IMR-90 (cell line): Measurements from ENCODE around the gene SCARF1. TPM values are rescaled to one million over a fixed set of nuclear protein-coding genes. Genes with fewer than 3 reads are reported as not detected.

Experiments
- ATAC-seq: fragments of 200-7000 bp; cut with Tn5 transposase; 2 replicates; pipeline ENCODE4 v1.9.1; 2020; ENCODE audit warnings: low read depth, mild to moderate bottlenecking, moderate library complexity
- BruUV-seq: library from RNA; stranded (reverse); fragments of 400-500 nt; replicated peaks from 2 replicates; lab custom pipeline; 2021; lab: Mats Ljungman, UMichigan
- CTCF ChIA-PET: fragments of 300-600 bp; formaldehyde crosslinking; extraction: SDS; loops from one replicate; lab custom pipeline; 2021; ENCODE audit warnings: antibody characterized with exemption; lab: Yijun Ruan, JAX
- POLR2A ChIA-PET: fragments of 300-600 bp; sonication (Branson Sonifier 250); formaldehyde crosslinking; loops from one replicate; lab custom pipeline; 2022; ENCODE audit warnings: antibody characterized with exemption; ENCODE audit not compliant: unreplicated experiment; lab: Charles Lee
- DNase-seq: peaks from one replicate; pipeline ENCODE4 v3.0.0; 2013
- H2AFZ ChIP-seq: replicated peaks from 2 replicates; pipeline ENCODE3; 2013; ENCODE audit warnings: low read length, mild to moderate bottlenecking; ENCODE audit not compliant: poor library complexity
- H2AK5ac ChIP-seq: 2 replicates; pipeline ENCODE4 v1.6.1; 2013; ENCODE audit warnings: low read depth, low read length, inconsistent platforms
- H2AK9ac ChIP-seq: replicated peaks from 2 replicates; pipeline ENCODE3; 2013; ENCODE audit warnings: mild to moderate bottlenecking, low read depth, low read length, moderate library complexity; ENCODE audit not compliant: poor library complexity
- H2BK120ac ChIP-seq: 2 replicates; pipeline ENCODE4 v1.6.1; 2013; ENCODE audit warnings: low read depth, low read length, inconsistent platforms
- H2BK15ac ChIP-seq: 3 replicates; pipeline ENCODE4 v1.6.1; 2013; ENCODE audit warnings: low read depth, low read length, inconsistent platforms
- H2BK20ac ChIP-seq: 2 replicates; pipeline ENCODE4 v1.6.1; 2013; ENCODE audit warnings: low read depth, mild to moderate bottlenecking, inconsistent platforms, low read length, moderate library complexity
- H2BK5ac ChIP-seq: 2 replicates; pipeline ENCODE4 v1.6.1; 2013; ENCODE audit warnings: mild to moderate bottlenecking, low read depth, low read length, inconsistent platforms; ENCODE audit not compliant: poor library complexity, severe bottlenecking
- H3K14ac ChIP-seq: replicated peaks from 2 replicates; pipeline ENCODE4 v1.6.1; 2013; ENCODE audit warnings: low read depth, low read length, inconsistent platforms
- H3K18ac ChIP-seq: 2 replicates; pipeline ENCODE4 v1.6.1; 2013; ENCODE audit warnings: low read depth, low read length, control low read depth
- H3K23ac ChIP-seq: 2 replicates; pipeline ENCODE4 v1.6.1; 2013; ENCODE audit warnings: low read depth, low read length, inconsistent platforms
- H3K27ac ChIP-seq: 2 replicates; pipeline ENCODE4 v1.5.1; 2013; ENCODE audit warnings: mild to moderate bottlenecking, control low read depth, low read length; ENCODE audit not compliant: insufficient read depth
- H3K27me3 ChIP-seq: 2 replicates; pipeline ENCODE4 v1.6.1; 2013; ENCODE audit warnings: low read length; ENCODE audit not compliant: control insufficient read depth, insufficient read depth
- H3K36me3 ChIP-seq: 2 replicates; pipeline ENCODE4 v1.6.1; 2013; ENCODE audit warnings: low read length, mixed read lengths; ENCODE audit not compliant: control insufficient read depth, insufficient read depth
- H3K4ac ChIP-seq: 2 replicates; pipeline ENCODE4 v1.6.1; 2013; ENCODE audit warnings: low read depth, low read length, inconsistent platforms
- H3K4me1 ChIP-seq: 2 replicates; pipeline ENCODE4 v1.6.1; 2013; ENCODE audit warnings: low read length, mixed read lengths; ENCODE audit not compliant: control insufficient read depth, insufficient read depth
- H3K4me2 ChIP-seq: 2 replicates; pipeline ENCODE4 v1.6.1; 2013; ENCODE audit warnings: low read depth, mild to moderate bottlenecking, control low read depth, low read length, moderate library complexity
- H3K4me3 ChIP-seq: 2 replicates; pipeline ENCODE4 v1.5.1; 2013; ENCODE audit warnings: low read depth, mild to moderate bottlenecking, control low read depth, low read length, moderate library complexity; ENCODE audit not compliant: insufficient read depth
- H3K56ac ChIP-seq: 2 replicates; pipeline ENCODE4 v1.6.1; 2013; ENCODE audit warnings: low read length, inconsistent platforms; ENCODE audit not compliant: insufficient read depth; ENCODE audit errors: extremely low read depth
- H3K79me1 ChIP-seq, 2 experiments: 2 replicates each; pipeline ENCODE4 v1.6.1; 2013; ENCODE audit warnings: low read length in 2 of 2, inconsistent platforms in 1 of 2, low read depth in 1 of 2
- H3K9ac ChIP-seq: 2 replicates; pipeline ENCODE4 v1.6.1; 2013; ENCODE audit warnings: low read depth, low read length, control low read depth
- H3K9me1 ChIP-seq: 2 replicates; pipeline ENCODE4 v1.6.1; 2013; ENCODE audit warnings: low read length, inconsistent platforms; ENCODE audit not compliant: insufficient read depth
- H3K9me3 ChIP-seq: 2 replicates; pipeline ENCODE4 v1.6.1; 2013; ENCODE audit warnings: low read length; ENCODE audit not compliant: control insufficient read depth, insufficient read depth
- H4K20me1 ChIP-seq: 2 replicates; pipeline ENCODE4 v1.6.1; 2013; ENCODE audit warnings: low read length, inconsistent platforms; ENCODE audit not compliant: insufficient read depth
- H4K5ac ChIP-seq: 2 replicates; pipeline ENCODE4 v1.6.1; 2013; ENCODE audit warnings: mild to moderate bottlenecking, low read depth, low read length, control low read depth
- H4K8ac ChIP-seq, 2 experiments: 2 replicates each; pipeline ENCODE4 v1.6.1; 2013; ENCODE audit warnings: low read depth in 2 of 2, low read length in 2 of 2, control low read depth in 1 of 2, inconsistent platforms in 1 of 2
- H4K91ac ChIP-seq: 2 replicates; pipeline ENCODE4 v1.6.1; 2013; ENCODE audit warnings: low read depth, low read length, inconsistent platforms; ENCODE audit not compliant: insufficient read depth
- BHLHE40 ChIP-seq: fragments of 150-350 bp; IDR thresholded peaks from 2 replicates; pipeline ENCODE4 v1.6.1; 2016; ENCODE audit warnings: mild to moderate bottlenecking, low read depth, low read length
- CEBPB ChIP-seq: IDR thresholded peaks from 2 replicates; pipeline ENCODE4 v1.6.1; 2012; ENCODE audit warnings: low read depth, low read length, improper control_type of control experiment
- CHD1 ChIP-seq: IDR thresholded peaks from 2 replicates; pipeline ENCODE4 v1.6.1; 2012; ENCODE audit warnings: low read depth, low read length, improper control_type of control experiment
- FOS ChIP-seq: fragments of 150-350 bp; IDR thresholded peaks from 2 replicates; pipeline ENCODE4 v1.6.1; 2016; ENCODE audit warnings: low read depth, low read length
- MAFK ChIP-seq: IDR thresholded peaks from 2 replicates; pipeline ENCODE4 v1.6.1; 2012; ENCODE audit warnings: low read depth, low read length, improper control_type of control experiment
- MAZ ChIP-seq: IDR thresholded peaks from 2 replicates; pipeline ENCODE4 v1.6.1; 2012; ENCODE audit warnings: low read depth, mild to moderate bottlenecking, low read length, improper control_type of control experiment, moderate library complexity, borderline replicate concordance
- MXI1 ChIP-seq: IDR thresholded peaks from 2 replicates; pipeline ENCODE4 v1.6.1; 2012; ENCODE audit warnings: low read depth, mild to moderate bottlenecking, low read length, moderate library complexity, borderline replicate concordance
- NFE2L2 ChIP-seq: fragments of 150-350 bp; IDR thresholded peaks from 2 replicates; pipeline ENCODE4 v1.6.1; 2016; ENCODE audit warnings: low read depth, mild to moderate bottlenecking, low read length
- POLR2A ChIP-seq: IDR thresholded peaks from 2 replicates; pipeline ENCODE4 v1.6.1; 2012; ENCODE audit warnings: mild to moderate bottlenecking, low read depth, low read length
- RAD21 ChIP-seq: IDR thresholded peaks from 2 replicates; pipeline ENCODE4 v1.6.1; 2012; ENCODE audit warnings: low read length, improper control_type of control experiment
- RCOR1 ChIP-seq: IDR thresholded peaks from 2 replicates; pipeline ENCODE4 v1.6.1; 2012; ENCODE audit warnings: mild to moderate bottlenecking, low read length, improper control_type of control experiment; ENCODE audit not compliant: insufficient replicate concordance
- RFX5 ChIP-seq: IDR thresholded peaks from 2 replicates; pipeline ENCODE4 v1.8.0; 2012; ENCODE audit warnings: low read depth, mild to moderate bottlenecking, low read length, moderate library complexity
- SMC3 ChIP-seq: fragments of 150-350 bp; IDR thresholded peaks from 2 replicates; pipeline ENCODE4 v1.6.1; 2016; ENCODE audit warnings: low read depth, mild to moderate bottlenecking, antibody characterized with exemption, low read length, moderate library complexity
- WGBS, 2 experiments: methylation state at CpG; one replicate each; pipeline versions ENCODE4 v1.1.5 to v1.1.7; 2013; ENCODE audit warnings: missing lambda C conversion rate in 2 of 2; ENCODE audit not compliant: insufficient read length in 1 of 2; ENCODE audit errors: extremely low coverage in 2 of 2; 5-methylcytosine and 5-hydroxymethylcytosine counted together
- dilution Hi-C: fragments of 300-500 bp; cut with HindIII; formaldehyde crosslinking; loops from one replicate; pipeline ENCODE4 v1.14.3; 2018; ENCODE audit warnings: low sequenced_read_pairs; ENCODE audit not compliant: unreplicated experiment
- in situ Hi-C: fragments of 300-500 bp; cut with MboI; formaldehyde crosslinking; loops from 3 replicates; pipeline ENCODE4 v1.14.3; 2019; ENCODE audit warnings: low sequenced_read_pairs, inconsistent platforms, mixed read lengths
- intact Hi-C: fragments of 100-400 bp; cut with micrococcal nuclease; formaldehyde crosslinking; loops from 2 replicates; pipeline ENCODE4 v1.10.0; 2022
- polyA plus RNA-seq, 3 experiments: library from polyadenylated mRNA; depleted of rRNA; stranded (reverse); fragments of >200 nt; gene quantifications; 2 replicates each; pipeline ENCODE4 v1.2.3, GENCODE V29; 2012; ENCODE audit warnings: low replicate concordance in 1 of 3
- total RNA-seq: library from RNA; depleted of rRNA; stranded (reverse); fragments of >200 nt; gene quantifications from 2 replicates; pipeline ENCODE4 v1.2.3, GENCODE V29; 2012
- TF ChIP-seq, protein P1 (sequence below): fragments of 150-350 bp; IDR thresholded peaks from 2 replicates; pipeline ENCODE4 v1.6.1; 2017; ENCODE audit warnings: mild to moderate bottlenecking, antibody characterized with exemption, low read length, low read depth
- TF ChIP-seq, protein P2 (sequence below): conservative IDR thresholded peaks from 2 replicates; pipeline ENCODE4 v1.5.1; 2012; ENCODE audit warnings: mild to moderate bottlenecking, low read depth, low read length, improper control_type of control experiment
- TF ChIP-seq, protein P3 (sequence below): fragments of 150-350 bp; IDR thresholded peaks from 2 replicates; pipeline ENCODE4 v1.6.1; 2016; ENCODE audit warnings: low read depth, mild to moderate bottlenecking, low read length, moderate library complexity, borderline replicate concordance

SCARF1 gene
- total and polyA plus RNA-seq, 2 of the 4 experiments (the other 2 are of a cell fraction), result 0.18 to 0.43 TPM

DNA sequence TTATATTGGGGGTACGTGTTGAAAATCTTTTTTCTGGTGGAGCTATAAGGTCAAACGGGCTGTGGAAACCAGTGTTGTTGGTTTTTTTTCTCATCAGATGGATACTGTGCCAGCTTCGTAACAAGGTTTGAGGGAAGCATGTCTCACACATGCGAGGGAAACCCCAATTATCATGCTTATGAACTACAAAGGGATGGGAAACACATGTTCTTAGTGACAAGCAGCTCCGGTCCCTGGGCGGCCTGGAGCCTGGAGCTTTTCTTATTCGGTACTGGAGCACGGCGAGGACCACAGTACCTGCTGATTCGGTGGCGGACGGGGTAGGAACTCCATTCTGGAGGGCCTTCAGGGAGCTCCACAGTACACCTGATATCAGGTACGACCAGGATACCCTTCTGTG is 29.4 kb downstream of the SCARF1 start:
- Histone ChIP-seq H2BK20ac (no peak overlapping the region), H4K8ac (no peak overlapping the region), H2AFZ (no peak overlapping the region), H3K27ac (no peak overlapping the region), H2BK5ac (no peak overlapping the region), H2BK15ac (no peak overlapping the region), H2AK5ac (no peak overlapping the region), H3K4ac (no peak overlapping the region), H3K4me2 (no peak overlapping the region), H3K9me1 (no peaks in the 10 kb centered on the region), H3K23ac (no peak overlapping the region), H4K20me1 (no peaks in the 10 kb centered on the region), H3K56ac (no peak overlapping the region), H3K4me1 (peaks cover 3% of the 10 kb centered on the region; the same call in 1 of the 2 replicates), H3K9ac (no peak overlapping the region), H3K9me3 (no peaks in the 10 kb centered on the region), H4K5ac (no peak overlapping the region), H2BK120ac (no peak overlapping the region), H3K4me3 (no peak overlapping the region), H2AK9ac (no peak overlapping the region), H3K14ac (no peak overlapping the region), H3K79me1 (no peaks in the 10 kb centered on the region), H3K18ac (no peak overlapping the region), H3K36me3 (no peaks in the 10 kb centered on the region), H3K27me3 (no peaks in the 10 kb centered on the region), H4K91ac (no peak overlapping the region)
- intact Hi-C loops (no loop called here), in situ Hi-C loops (no loop called here), dilution Hi-C loops (no loop called here)
- WGBS, 2 experiments, result 67% methylated on average over 8 of the region's 13 CpGs; no CpG with 5 or more reads in 1 of the 2 experiments
- DNase-seq (no peak), ATAC-seq (no peak)
- POLR2A ChIA-PET, result no interaction called here
- CTCF ChIA-PET, result no interaction called here
- BruUV-seq, result no TSS peak
- TF ChIP-seq FOS (no peak), MAZ (no peak), NFE2L2 (no peak), SMC3 (no peak), CEBPB (no peak), BHLHE40 (no peak), CHD1 (no peak), RAD21 (no peak), MXI1 (no peak), RCOR1 (no peak), POLR2A (no peak), RFX5 (no peak), MAFK (no peak)
- TF ChIP-seq, protein P1, sequence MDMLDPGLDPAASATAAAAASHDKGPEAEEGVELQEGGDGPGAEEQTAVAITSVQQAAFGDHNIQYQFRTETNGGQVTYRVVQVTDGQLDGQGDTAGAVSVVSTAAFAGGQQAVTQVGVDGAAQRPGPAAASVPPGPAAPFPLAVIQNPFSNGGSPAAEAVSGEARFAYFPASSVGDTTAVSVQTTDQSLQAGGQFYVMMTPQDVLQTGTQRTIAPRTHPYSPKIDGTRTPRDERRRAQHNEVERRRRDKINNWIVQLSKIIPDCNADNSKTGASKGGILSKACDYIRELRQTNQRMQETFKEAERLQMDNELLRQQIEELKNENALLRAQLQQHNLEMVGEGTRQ, result no peak
- TF ChIP-seq, protein P2, sequence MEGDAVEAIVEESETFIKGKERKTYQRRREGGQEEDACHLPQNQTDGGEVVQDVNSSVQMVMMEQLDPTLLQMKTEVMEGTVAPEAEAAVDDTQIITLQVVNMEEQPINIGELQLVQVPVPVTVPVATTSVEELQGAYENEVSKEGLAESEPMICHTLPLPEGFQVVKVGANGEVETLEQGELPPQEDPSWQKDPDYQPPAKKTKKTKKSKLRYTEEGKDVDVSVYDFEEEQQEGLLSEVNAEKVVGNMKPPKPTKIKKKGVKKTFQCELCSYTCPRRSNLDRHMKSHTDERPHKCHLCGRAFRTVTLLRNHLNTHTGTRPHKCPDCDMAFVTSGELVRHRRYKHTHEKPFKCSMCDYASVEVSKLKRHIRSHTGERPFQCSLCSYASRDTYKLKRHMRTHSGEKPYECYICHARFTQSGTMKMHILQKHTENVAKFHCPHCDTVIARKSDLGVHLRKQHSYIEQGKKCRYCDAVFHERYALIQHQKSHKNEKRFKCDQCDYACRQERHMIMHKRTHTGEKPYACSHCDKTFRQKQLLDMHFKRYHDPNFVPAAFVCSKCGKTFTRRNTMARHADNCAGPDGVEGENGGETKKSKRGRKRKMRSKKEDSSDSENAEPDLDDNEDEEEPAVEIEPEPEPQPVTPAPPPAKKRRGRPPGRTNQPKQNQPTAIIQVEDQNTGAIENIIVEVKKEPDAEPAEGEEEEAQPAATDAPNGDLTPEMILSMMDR, result no peak
- TF ChIP-seq, protein P3, sequence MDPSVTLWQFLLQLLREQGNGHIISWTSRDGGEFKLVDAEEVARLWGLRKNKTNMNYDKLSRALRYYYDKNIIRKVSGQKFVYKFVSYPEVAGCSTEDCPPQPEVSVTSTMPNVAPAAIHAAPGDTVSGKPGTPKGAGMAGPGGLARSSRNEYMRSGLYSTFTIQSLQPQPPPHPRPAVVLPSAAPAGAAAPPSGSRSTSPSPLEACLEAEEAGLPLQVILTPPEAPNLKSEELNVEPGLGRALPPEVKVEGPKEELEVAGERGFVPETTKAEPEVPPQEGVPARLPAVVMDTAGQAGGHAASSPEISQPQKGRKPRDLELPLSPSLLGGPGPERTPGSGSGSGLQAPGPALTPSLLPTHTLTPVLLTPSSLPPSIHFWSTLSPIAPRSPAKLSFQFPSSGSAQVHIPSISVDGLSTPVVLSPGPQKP, result no peak
